Ishikawa (cell line): Measurements from ENCODE around the gene SCG3.

ENCODE experiments used
- CREB1 ChIP-seq: IDR thresholded peaks from 2 replicates; pipeline ENCODE4 v1.6.1; 2012; ENCODE audit warnings: low read depth
- EGR1 ChIP-seq: IDR thresholded peaks from 2 replicates; pipeline ENCODE4 v1.6.1; 2012
- EP300 ChIP-seq: IDR thresholded peaks from 2 replicates; pipeline ENCODE4 v1.6.1; 2012; ENCODE audit warnings: borderline replicate concordance
- FOXM1 ChIP-seq: IDR thresholded peaks from 2 replicates; pipeline ENCODE4 v1.6.1; 2012; ENCODE audit warnings: low read depth, borderline replicate concordance
- NFIC ChIP-seq: IDR thresholded peaks from 2 replicates; pipeline ENCODE4 v1.6.1; 2012
- RAD21 ChIP-seq: IDR thresholded peaks from 2 replicates; pipeline ENCODE4 v1.6.1; 2012; ENCODE audit warnings: low read depth
- TAF1 ChIP-seq: IDR thresholded peaks from 2 replicates; pipeline ENCODE4 v1.6.1; 2012; ENCODE audit warnings: low read depth, mild to moderate bottlenecking
- USF1 ChIP-seq: IDR thresholded peaks from 2 replicates; pipeline ENCODE4 v1.6.1; 2012
- YY1 ChIP-seq: IDR thresholded peaks from 2 replicates; pipeline ENCODE4 v1.6.1; 2012; ENCODE audit warnings: low read depth
- TF ChIP-seq, protein P1 (sequence below): IDR thresholded peaks from 2 replicates; pipeline ENCODE4 v1.6.1; 2012; ENCODE audit warnings: low read depth, mild to moderate bottlenecking
- TF ChIP-seq, protein P2 (sequence below): IDR thresholded peaks from 2 replicates; pipeline ENCODE4 v1.6.1; 2012

DNA sequence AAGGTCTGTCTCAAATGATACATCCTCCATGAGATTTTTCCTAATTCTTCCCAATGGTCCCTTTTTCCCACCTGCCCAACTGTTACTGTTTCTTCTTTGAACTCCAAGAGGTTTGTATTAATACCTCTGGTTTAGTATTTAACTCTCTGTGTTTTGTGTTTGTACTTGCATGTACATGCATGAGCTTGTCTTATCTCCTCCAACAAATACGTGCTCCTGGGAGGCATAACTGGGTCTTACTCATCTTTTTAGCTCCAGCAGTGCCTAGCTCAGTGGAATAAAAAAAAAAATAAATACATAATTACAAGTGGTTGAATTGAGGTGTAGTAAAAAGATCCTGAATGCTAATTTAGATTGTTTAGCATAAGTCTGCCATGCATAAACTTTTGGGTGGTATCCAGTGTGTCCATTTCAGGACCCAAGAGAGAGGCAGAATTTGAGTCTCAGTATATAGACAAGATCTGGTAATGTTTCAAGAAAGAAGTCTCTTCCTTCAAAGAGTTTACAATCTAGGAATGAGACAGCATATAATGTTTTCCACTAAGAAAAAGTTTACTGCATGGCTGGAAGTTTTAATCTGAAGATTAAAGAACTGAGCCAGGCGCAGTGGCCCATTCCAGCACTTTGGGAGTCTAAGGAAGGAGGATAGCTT, 57.9 kb downstream of the SCG3 start:
- TF ChIP-seq TAF1 (no peak), YY1 (no peak), FOXM1 (no peak), CREB1 (no peak), EP300 (no peak), USF1 (no peak), EGR1 (no peak), RAD21 (no peak), NFIC (no peak)
- TF ChIP-seq, protein P1, sequence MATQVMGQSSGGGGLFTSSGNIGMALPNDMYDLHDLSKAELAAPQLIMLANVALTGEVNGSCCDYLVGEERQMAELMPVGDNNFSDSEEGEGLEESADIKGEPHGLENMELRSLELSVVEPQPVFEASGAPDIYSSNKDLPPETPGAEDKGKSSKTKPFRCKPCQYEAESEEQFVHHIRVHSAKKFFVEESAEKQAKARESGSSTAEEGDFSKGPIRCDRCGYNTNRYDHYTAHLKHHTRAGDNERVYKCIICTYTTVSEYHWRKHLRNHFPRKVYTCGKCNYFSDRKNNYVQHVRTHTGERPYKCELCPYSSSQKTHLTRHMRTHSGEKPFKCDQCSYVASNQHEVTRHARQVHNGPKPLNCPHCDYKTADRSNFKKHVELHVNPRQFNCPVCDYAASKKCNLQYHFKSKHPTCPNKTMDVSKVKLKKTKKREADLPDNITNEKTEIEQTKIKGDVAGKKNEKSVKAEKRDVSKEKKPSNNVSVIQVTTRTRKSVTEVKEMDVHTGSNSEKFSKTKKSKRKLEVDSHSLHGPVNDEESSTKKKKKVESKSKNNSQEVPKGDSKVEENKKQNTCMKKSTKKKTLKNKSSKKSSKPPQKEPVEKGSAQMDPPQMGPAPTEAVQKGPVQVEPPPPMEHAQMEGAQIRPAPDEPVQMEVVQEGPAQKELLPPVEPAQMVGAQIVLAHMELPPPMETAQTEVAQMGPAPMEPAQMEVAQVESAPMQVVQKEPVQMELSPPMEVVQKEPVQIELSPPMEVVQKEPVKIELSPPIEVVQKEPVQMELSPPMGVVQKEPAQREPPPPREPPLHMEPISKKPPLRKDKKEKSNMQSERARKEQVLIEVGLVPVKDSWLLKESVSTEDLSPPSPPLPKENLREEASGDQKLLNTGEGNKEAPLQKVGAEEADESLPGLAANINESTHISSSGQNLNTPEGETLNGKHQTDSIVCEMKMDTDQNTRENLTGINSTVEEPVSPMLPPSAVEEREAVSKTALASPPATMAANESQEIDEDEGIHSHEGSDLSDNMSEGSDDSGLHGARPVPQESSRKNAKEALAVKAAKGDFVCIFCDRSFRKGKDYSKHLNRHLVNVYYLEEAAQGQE = no peak
- TF ChIP-seq, protein P2, sequence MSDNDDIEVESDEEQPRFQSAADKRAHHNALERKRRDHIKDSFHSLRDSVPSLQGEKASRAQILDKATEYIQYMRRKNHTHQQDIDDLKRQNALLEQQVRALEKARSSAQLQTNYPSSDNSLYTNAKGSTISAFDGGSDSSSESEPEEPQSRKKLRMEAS = no peak
